Neural cell (in vitro differentiated cells): ENCODE results near the gene CITED2. TPM values are rescaled to one million over a fixed set of nuclear protein-coding genes. Genes with fewer than 3 reads are reported as not detected.

Source experiments
- H2AFZ ChIP-seq: fragments of 200-600, 300-800 bp; sonication (generic), shearing (Covaris generic); 2 replicates; pipeline ENCODE4 v1.6.0; 2014; ENCODE audit warnings: low read depth, mild to moderate bottlenecking, antibody characterized with exemption, low read length, moderate library complexity
- H3F3A ChIP-seq: fragments of 200-600 bp; shearing (Covaris generic); 2 replicates; pipeline ENCODE4 v1.6.1; 2016; ENCODE audit warnings: mild to moderate bottlenecking, moderate library complexity, mixed read lengths, antibody characterized with exemption, low read length; ENCODE audit not compliant: insufficient read depth, poor library complexity, severe bottlenecking
- H3K27ac ChIP-seq: fragments of 200-600, 300-800 bp; sonication (generic), shearing (Covaris generic); 2 replicates; pipeline ENCODE4 v1.5.1; 2014; ENCODE audit warnings: mild to moderate bottlenecking, low read length, moderate library complexity
- H3K27me3 ChIP-seq: fragments of 300-800, 200-600 bp; sonication (generic), shearing (Covaris generic); 2 replicates; pipeline ENCODE4 v1.6.0; 2014; ENCODE audit warnings: mild to moderate bottlenecking, low read depth, low read length, moderate library complexity; ENCODE audit not compliant: insufficient read depth
- H3K36me3 ChIP-seq: fragments of 300-800, 200-600 bp; sonication (generic), shearing (Covaris generic); 2 replicates; pipeline ENCODE4 v1.5.1; 2014; ENCODE audit warnings: mild to moderate bottlenecking, antibody characterized with exemption, low read length, moderate library complexity; ENCODE audit not compliant: insufficient read depth
- H3K4me2 ChIP-seq: fragments of 300-800, 200-600 bp; sonication (generic), shearing (Covaris generic); 2 replicates; pipeline ENCODE4 v1.6.0; 2014; ENCODE audit warnings: mild to moderate bottlenecking, low read length
- H3K4me3 ChIP-seq: fragments of 300-800, 200-600 bp; sonication (generic), shearing (Covaris generic); 2 replicates; pipeline ENCODE4 v1.5.1; 2014; ENCODE audit warnings: mild to moderate bottlenecking, low read length, moderate library complexity
- H3K79me2 ChIP-seq: fragments of 200-600 bp; shearing (Covaris generic); replicated peaks from 2 replicates; pipeline ENCODE4 v1.6.0; 2014; ENCODE audit warnings: mild to moderate bottlenecking, low read length, moderate library complexity; ENCODE audit not compliant: insufficient read depth
- H3K9ac ChIP-seq: fragments of 300-800, 200-600 bp; sonication (generic), shearing (Covaris generic); 2 replicates; pipeline ENCODE4 v1.6.1; 2016; ENCODE audit warnings: mild to moderate bottlenecking, low read length, mixed read lengths
- H3K9me2 ChIP-seq: fragments of 200-600 bp; shearing (Covaris generic); 2 replicates; pipeline ENCODE4 v1.6.1; 2016; ENCODE audit warnings: mild to moderate bottlenecking, low read length, mixed read lengths; ENCODE audit not compliant: insufficient read depth
- H3K9me3 ChIP-seq: fragments of 200-600, 300-800 bp; sonication (generic), shearing (Covaris generic); 2 replicates; pipeline ENCODE4 v1.6.1; 2016; ENCODE audit warnings: mild to moderate bottlenecking, mixed run types, low read length, moderate library complexity, mixed read lengths
- H4K20me1 ChIP-seq: fragments of 200-600 bp; shearing (Covaris generic); 2 replicates; pipeline ENCODE4 v1.6.1; 2016; ENCODE audit warnings: mild to moderate bottlenecking, mixed run types; ENCODE audit not compliant: insufficient read depth
- EP300 ChIP-seq: fragments of 450-650 bp; conservative IDR thresholded peaks from 2 replicates; pipeline ENCODE4 v1.6.1; 2014; ENCODE audit warnings: antibody characterized with exemption, mild to moderate bottlenecking, moderate library complexity; ENCODE audit not compliant: poor library complexity, severe bottlenecking
- EZH2 ChIP-seq: fragments of 200-600, 300-800 bp; shearing (Covaris generic), sonication (generic); IDR thresholded peaks from 2 replicates; pipeline ENCODE4 v1.6.1; 2014; ENCODE audit warnings: antibody characterized with exemption, low read length, borderline replicate concordance, mild to moderate bottlenecking; ENCODE audit not compliant: insufficient read depth, poor library complexity, severe bottlenecking
- MXI1 ChIP-seq: fragments of 450-650 bp; conservative IDR thresholded peaks from 2 replicates; pipeline ENCODE4 v1.6.1; 2014; ENCODE audit warnings: antibody characterized with exemption, mild to moderate bottlenecking; ENCODE audit not compliant: poor library complexity, severe bottlenecking
- POLR2AphosphoS5 ChIP-seq: IDR thresholded peaks from 2 replicates; pipeline ENCODE4 v1.6.1; 2012
- RAD21 ChIP-seq: fragments of 450-650 bp; conservative IDR thresholded peaks from 2 replicates; pipeline ENCODE4 v1.6.1; 2014; ENCODE audit warnings: antibody characterized with exemption, mild to moderate bottlenecking, moderate library complexity
- SMC3 ChIP-seq: fragments of 450-650 bp; conservative IDR thresholded peaks from 2 replicates; pipeline ENCODE4 v1.6.1; 2014; ENCODE audit warnings: antibody characterized with exemption, mild to moderate bottlenecking, moderate library complexity; ENCODE audit not compliant: poor library complexity
- TAF1 ChIP-seq: IDR thresholded peaks from 2 replicates; pipeline ENCODE4 v1.6.1; 2012; ENCODE audit warnings: low read depth
- polyA plus RNA-seq: library from polyadenylated mRNA; depleted of rRNA; stranded (reverse); fragments of >200 nt; gene quantifications from 2 replicates; pipeline ENCODE4 v1.2.3, GENCODE V29; 2014
- TF ChIP-seq, protein P1 (sequence below): IDR thresholded peaks from 2 replicates; pipeline ENCODE4 v1.6.1; 2012; ENCODE audit warnings: borderline replicate concordance
- TF ChIP-seq, protein P2 (sequence below): fragments of 450-650 bp; IDR thresholded peaks from 2 replicates; pipeline ENCODE4 v1.5.1; 2014; ENCODE audit warnings: antibody characterized with exemption, mild to moderate bottlenecking, moderate library complexity; ENCODE audit not compliant: poor library complexity, severe bottlenecking

Gene CITED2
- polyA plus RNA-seq, 1 donor from 2014 or later: 38.1 TPM

DNA sequence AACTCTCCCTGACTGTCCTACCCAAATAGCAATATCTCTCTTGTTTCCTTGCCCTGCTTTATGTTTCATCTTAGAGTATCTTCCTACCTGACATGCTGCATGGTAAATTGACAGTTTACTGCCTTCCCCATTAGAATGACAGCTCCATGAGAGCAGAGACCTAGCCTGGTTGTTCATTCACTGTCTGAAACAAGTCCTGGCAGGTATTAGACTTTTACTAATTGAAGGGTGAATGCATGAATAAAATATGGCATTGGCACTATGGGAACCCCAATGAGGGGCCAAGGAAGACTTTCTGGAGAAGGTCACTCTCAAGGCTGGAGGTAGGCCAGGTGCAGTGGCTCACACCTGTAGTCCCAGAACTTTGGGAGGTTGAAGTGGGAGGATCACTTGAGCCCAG is 3.8 kb upstream of the CITED2 start:
- Histone ChIP-seq H4K20me1 (no peaks in the 10 kb centered on the region), H2AFZ (no peak overlapping the region), H3K9me3 (no peaks in the 10 kb centered on the region), H3K27me3 (no peaks in the 10 kb centered on the region), H3K4me2 (no peak overlapping the region), H3K79me2 (peaks cover 9% of the 10 kb centered on the region), H3K9ac (no peak overlapping the region), H3K4me3 (no peak overlapping the region), H3K36me3 (no peaks in the 10 kb centered on the region), H3F3A (peaks cover 6% of the 10 kb centered on the region), H3K9me2 (no peaks in the 10 kb centered on the region), H3K27ac (no peak overlapping the region)
- TF ChIP-seq, protein P1, sequence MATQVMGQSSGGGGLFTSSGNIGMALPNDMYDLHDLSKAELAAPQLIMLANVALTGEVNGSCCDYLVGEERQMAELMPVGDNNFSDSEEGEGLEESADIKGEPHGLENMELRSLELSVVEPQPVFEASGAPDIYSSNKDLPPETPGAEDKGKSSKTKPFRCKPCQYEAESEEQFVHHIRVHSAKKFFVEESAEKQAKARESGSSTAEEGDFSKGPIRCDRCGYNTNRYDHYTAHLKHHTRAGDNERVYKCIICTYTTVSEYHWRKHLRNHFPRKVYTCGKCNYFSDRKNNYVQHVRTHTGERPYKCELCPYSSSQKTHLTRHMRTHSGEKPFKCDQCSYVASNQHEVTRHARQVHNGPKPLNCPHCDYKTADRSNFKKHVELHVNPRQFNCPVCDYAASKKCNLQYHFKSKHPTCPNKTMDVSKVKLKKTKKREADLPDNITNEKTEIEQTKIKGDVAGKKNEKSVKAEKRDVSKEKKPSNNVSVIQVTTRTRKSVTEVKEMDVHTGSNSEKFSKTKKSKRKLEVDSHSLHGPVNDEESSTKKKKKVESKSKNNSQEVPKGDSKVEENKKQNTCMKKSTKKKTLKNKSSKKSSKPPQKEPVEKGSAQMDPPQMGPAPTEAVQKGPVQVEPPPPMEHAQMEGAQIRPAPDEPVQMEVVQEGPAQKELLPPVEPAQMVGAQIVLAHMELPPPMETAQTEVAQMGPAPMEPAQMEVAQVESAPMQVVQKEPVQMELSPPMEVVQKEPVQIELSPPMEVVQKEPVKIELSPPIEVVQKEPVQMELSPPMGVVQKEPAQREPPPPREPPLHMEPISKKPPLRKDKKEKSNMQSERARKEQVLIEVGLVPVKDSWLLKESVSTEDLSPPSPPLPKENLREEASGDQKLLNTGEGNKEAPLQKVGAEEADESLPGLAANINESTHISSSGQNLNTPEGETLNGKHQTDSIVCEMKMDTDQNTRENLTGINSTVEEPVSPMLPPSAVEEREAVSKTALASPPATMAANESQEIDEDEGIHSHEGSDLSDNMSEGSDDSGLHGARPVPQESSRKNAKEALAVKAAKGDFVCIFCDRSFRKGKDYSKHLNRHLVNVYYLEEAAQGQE: no peak
- no peak for TF ChIP-seq TAF1
- TF ChIP-seq, protein P2, sequence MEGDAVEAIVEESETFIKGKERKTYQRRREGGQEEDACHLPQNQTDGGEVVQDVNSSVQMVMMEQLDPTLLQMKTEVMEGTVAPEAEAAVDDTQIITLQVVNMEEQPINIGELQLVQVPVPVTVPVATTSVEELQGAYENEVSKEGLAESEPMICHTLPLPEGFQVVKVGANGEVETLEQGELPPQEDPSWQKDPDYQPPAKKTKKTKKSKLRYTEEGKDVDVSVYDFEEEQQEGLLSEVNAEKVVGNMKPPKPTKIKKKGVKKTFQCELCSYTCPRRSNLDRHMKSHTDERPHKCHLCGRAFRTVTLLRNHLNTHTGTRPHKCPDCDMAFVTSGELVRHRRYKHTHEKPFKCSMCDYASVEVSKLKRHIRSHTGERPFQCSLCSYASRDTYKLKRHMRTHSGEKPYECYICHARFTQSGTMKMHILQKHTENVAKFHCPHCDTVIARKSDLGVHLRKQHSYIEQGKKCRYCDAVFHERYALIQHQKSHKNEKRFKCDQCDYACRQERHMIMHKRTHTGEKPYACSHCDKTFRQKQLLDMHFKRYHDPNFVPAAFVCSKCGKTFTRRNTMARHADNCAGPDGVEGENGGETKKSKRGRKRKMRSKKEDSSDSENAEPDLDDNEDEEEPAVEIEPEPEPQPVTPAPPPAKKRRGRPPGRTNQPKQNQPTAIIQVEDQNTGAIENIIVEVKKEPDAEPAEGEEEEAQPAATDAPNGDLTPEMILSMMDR: no peak
- TF ChIP-seq SMC3: no peak
- no peak for TF ChIP-seq EP300
- TF ChIP-seq POLR2AphosphoS5: no peak
- TF ChIP-seq EZH2: no peak
- no peak for TF ChIP-seq RAD21
- TF ChIP-seq MXI1: no peak

DNA sequence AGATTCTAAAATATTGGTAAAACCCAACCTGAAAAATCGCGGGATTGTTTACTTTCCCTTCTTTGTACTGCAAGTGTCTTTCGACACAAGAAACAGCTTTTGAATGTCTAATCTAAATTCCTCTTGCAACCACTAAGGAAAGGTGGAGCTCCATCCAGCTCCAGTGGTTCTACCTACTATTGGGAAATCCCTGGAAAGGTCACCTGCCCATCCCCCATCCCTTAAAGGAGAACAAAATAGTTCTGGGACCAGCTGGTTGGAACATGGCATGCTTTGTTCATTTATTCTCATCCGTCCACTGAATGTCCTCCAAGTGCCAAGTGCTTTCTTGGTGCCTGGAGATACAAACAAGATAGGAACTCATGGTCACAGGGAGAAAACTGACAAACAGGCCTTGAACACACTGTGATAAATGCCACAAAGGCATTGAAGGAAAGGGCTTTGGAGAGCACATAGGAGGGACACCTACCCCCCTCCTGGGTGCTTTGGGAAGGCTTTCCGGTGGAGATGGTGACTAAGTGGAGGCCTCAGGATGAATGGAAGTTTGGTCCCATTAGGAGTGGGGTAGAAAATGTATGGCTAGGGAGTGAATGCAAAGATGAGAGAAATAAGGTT is 2.3 kb upstream of the CITED2 start:
- Histone ChIP-seq H3K4me3 (peak overlapping the region; percentile 87), H3K36me3 (no peaks in the 10 kb centered on the region), H3K9me2 (no peaks in the 10 kb centered on the region), H3F3A (peaks cover 6% of the 10 kb centered on the region), H4K20me1 (peaks cover 9% of the 10 kb centered on the region), H3K79me2 (peaks cover 24% of the 10 kb centered on the region), H3K4me2 (no peak overlapping the region), H3K27ac (no peak overlapping the region), H2AFZ (no peak overlapping the region), H3K9ac (no peak overlapping the region), H3K9me3 (no peaks in the 10 kb centered on the region), H3K27me3 (no peaks in the 10 kb centered on the region)
- TF ChIP-seq RAD21 (no peak), SMC3 (no peak), POLR2AphosphoS5 (no peak), MXI1 (no peak), EZH2 (no peak), TAF1 (no peak), EP300 (no peak)
- TF ChIP-seq, protein P2: no peak
- TF ChIP-seq, protein P1: no peak
